HG02884 (cell line): ENCODE results near the gene ATP2B2.

Experiments used
- ATAC-seq: cut with Tn5 transposase; IDR thresholded peaks from one replicate; pipeline ENCODE4 v1.9.1; 2021; ENCODE audit warnings: mild to moderate bottlenecking, moderate library complexity; ENCODE audit not compliant: unreplicated experiment

The ATP2B2 gene

DNA sequence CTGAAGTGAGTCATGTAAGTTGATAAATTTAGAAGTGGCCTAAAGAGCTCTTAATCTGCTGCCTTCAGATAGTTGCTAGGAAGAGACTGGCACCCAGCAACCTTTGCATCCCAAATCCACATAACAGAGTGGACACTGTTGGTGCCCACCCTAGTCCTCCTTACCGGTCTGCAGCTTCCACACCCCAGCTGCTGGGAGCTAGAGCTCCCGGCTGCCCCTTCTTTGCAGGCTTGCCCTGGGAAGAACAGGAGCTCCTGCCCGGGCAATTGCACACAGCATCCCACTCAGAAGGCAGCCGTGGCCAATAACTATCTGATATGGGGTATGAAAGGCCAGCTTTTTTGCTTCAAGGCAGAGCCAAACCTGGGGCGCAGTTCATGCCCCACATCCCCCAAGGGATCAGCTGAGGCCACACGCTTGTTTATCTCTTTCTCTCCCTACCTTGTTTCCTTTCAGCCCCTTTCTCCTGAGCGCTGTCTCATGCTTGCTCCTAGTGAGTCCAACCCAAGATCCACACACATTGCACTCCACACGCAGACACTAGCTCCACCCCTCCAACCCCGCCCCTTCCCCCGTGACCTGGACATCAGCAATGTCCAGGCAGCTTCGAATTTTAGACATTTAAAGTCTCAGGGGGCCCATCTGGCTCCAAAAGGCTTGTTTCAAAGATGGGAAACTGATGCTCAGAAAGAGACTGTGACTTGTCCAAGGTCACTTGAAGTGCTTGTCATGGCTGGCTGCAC is 9.1 kb downstream of the ATP2B2 start:
- ATAC-seq = no peak

DNA sequence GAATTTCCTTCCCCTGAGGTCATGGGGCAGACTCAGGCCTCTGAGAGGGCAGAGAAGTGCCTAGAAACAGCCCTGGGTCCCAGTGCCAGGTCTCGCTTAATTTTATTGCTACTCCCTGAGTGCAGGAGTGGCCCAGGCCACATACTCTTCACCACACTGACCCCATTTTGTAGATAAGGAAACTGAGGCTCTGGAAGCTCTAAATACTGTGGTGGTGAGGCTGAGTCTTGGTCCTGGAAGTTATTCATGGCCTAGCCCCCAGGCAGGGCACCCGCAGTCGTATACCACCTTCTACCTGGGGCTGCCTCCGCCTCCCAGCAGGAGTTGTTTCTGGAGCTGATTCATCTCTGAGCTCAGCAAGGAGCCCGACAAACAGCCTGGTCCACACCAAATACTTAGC is 9.8 kb downstream of the ATP2B2 start:
- no peak for ATAC-seq

DNA sequence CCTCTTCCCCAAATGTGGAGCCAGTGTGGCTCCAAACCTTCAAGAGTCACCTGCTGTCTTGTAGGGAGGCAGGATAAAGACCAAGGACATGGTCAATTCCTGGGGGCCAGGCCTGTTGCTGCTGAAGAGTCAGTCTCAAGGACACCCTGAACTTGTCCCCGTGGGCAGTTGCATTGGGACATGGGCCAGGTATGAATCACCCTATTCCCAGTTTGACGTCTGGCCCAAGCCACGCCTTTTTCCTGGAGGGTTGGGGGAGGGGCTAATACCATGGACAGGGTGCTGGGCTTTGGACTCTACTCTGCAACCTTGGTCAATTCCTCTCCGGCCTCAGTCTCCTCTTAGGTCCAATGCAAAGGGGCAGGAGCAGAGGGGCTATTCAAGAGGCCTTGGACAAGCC is 10.4 kb downstream of the ATP2B2 start:
- ATAC-seq = no peak

GRCh38 chr3:10494180-10494579 is 11.2 kb downstream of the ATP2B2 start:
- ATAC-seq = no peak

GRCh38 chr3:10493202-10493589 is 12.2 kb downstream of the ATP2B2 start:
- ATAC-seq = no peak

GRCh38 chr3:10492364-10493201 is 12.8 kb downstream of the ATP2B2 start:
- no peak for ATAC-seq

DNA sequence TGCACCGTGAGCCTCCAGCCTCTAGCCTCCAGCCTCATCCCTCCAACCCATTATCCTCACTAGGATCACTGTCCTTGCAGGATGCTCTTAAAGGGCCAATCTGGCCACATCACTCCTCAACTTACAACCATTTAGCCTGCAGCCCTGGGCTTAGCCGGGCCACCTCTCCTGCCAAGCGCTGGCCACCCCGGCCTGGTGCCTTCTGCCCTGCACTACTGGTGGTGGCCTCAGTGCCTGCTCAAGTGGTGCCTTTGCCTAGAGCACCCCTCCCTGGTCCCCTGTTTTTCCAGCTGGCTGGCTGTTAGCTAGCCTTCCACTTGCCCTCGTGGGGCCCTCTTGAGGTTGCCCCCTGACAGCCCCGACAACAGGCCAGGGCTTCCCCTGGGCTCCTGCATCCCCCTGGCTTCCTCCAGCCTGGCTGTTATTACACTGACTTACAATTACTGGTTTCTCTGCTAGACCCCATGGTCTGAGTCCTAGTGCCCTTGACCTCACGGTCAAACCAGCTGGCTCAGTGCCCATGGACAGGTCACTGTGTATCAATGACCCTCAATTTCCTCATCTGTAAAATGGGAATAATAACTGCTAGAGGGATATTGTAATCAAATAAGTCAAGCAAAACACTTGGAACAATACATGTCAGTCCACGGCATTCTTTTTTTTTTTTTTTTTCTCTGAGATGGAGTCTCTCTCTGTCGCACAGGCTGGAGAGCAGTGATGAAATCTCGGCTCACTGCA is 15.5 kb downstream of the ATP2B2 start:
- no peak for ATAC-seq

DNA sequence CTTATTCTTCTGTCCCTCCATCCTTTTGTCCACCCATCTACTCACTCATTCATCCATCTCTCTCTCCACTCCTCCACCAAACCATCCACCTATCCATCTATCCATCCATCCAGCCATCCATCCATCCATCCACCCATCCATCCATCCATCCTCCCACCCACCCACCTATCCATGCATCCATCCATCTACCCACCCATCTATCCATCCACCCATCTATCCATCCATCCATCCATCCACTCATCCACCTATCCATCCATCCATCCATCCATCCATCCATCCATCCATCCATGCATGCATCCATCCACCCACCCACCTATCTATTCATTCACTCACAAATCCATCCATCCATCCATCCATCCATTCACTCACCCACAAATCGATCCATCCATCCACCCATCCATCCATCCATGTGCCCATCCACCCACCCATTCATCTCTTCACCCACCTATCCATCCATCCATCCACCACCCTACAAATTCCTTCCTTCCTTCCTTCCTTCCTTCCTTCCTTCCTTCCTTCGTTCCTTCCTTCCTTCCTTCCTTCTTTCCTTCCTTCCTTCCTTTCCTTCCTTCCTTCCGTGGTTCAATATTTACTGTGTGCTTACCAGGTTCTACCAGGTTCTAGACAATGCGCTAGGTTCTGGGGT is 17.3 kb downstream of the ATP2B2 start:
- no peak for ATAC-seq

GRCh38 chr3:10485806-10486205 is 19.6 kb downstream of the ATP2B2 start:
- no peak for ATAC-seq

DNA sequence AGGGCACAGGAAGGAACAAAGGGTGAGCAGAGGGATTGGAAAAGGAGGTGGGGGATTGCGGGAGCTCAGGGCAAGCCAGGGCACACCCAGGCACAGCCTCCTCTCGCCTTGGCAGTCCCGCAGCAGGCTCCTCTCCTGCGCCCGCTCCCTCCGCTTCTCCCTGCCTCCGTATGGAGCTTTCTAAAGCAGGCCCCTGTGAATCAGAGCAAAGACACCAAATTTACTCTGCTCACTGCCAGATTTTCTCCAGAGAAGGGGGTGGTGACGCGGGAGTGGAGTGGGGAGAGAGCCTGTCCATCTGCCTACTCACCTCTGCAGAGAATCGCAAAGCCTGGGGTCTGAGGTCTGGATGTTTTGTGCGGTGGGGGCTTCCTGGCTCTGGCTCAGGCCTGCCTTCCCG is 20.0 kb downstream of the ATP2B2 start:
- ATAC-seq = no peak

DNA sequence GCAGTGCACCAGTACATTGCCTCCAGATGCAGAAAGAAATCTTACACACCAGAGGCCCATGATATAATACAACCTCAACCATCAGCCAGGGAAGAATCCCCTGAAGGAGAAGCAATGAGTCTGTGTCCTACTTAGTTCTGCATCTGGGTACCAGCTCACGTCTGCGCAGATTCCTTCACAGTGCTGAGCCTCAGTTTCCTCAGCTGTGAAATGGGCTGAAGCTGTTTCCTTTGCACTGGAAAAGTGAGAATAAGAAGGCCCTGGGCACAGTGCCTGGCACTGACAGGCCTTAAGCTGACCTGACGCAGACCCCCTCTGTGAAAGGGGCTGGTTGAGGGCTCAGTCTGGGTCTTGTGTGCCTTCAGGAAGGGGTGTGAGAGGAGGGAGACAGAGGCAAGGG is 20.7 kb downstream of the ATP2B2 start:
- no peak for ATAC-seq

DNA sequence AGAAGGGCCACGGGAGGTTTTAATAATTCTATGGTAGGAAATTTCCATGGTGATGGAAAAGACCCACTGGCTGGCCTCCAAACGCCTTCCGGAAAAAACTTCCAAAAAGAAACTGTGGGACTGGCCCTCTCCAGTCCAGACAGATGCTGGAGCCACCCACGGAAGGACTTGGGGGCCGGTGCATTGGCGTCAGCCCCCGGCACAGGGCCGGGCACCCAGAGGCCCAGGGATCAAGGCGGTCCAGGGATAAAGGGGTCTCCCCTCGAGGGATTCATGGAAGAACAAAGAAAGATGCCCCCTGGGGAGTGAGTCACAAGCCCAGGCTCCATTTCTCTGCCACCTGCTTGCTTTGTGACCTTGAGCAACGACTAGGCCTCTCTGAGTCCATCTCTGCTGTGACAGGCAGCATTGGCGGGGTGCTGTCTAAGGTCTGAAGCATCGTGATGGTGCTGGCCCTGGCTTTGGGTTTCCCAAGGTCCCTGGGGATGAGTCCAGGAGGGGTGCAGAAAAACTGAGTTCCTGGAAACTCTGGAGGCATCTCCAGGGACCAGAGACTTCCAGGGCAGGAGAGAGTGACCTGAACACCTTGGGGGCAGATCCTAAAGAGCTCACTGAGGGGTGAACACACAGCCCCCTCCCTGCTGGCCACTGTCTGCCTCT is 21.6 kb downstream of the ATP2B2 start:
- no peak for ATAC-seq

GRCh38 chr3:10483364-10483675 is 22.1 kb downstream of the ATP2B2 start:
- no peak for ATAC-seq

- no peak for ATAC-seq
Measured at GRCh38 chr3:10482631-10483363, 22.6 kb downstream of the ATP2B2 start.

- no peak for ATAC-seq
Measured at GRCh38 chr3:10480871-10481378, 24.5 kb downstream of the ATP2B2 start.

DNA sequence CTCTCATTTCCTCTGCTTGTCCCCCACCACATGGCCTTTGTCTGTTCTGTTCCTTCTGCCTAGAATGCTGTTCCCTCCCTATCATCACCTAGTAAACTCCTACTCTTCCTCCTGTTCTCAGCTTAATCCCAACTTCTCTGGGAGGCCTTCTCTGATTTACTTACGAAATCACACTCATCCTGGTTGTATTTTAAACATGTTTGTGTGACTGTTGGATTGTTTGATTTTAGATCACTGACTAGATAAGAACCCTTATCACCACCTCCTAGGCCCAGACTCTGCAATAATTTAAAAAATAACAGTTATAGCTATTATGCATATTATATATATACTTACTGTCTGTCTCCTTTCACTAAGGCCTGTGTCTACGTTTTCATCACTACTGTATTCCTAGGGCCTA is 26.1 kb downstream of the ATP2B2 start:
- no peak for ATAC-seq

DNA sequence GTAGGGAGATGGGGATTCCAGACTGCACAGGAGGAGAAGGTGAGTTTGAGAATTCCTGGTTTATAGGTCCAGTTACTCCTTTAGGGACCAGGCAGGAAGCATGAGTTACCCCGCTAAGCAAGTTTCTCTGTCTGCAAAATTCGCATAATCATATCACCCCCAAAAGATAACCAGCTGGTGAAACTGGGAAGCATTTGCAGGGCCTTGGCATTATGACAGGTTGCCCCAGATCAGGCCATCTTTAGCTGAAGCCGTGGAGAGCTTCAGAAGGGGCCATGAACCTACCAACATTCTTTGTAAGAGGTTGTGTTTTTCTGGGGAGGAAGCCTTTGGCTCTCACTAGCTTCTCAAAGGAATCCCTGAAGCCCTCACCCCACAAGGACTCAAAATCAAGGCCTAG is 29.4 kb downstream of the ATP2B2 start:
- ATAC-seq = no peak

GRCh38 chr3:10474847-10475246 is 30.5 kb downstream of the ATP2B2 start:
- no peak for ATAC-seq

DNA sequence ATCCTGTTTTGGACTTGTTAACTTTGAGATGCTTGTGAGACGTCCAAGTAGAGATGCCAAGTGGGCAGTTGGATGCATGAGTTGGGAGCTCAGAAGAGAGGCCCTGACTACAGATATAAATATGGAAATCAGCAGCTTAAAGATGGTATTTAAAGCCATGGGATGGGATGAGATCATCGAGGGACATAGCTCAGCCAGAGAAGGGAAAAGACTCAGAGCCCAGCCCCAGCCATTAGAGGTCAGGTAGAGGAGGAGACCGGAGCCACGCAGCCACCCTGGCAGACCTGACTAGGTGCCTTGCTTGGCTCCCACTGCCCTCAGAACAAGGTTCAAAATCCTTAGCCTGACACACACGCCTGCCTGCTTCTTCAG is 31.1 kb downstream of the ATP2B2 start:
- no peak for ATAC-seq
